ENCODE measurements around the gene SOX18. TPM values are rescaled to one million over a fixed set of nuclear protein-coding genes. Genes with fewer than 3 reads are reported as not detected.

The SOX18 gene
- total and polyA plus RNA-seq, 2 of the 13 experiments (the other 11 are each of a cell fraction or from before 2014, with no cell fraction given), result 1.6 to 1.9 TPM

DNA sequence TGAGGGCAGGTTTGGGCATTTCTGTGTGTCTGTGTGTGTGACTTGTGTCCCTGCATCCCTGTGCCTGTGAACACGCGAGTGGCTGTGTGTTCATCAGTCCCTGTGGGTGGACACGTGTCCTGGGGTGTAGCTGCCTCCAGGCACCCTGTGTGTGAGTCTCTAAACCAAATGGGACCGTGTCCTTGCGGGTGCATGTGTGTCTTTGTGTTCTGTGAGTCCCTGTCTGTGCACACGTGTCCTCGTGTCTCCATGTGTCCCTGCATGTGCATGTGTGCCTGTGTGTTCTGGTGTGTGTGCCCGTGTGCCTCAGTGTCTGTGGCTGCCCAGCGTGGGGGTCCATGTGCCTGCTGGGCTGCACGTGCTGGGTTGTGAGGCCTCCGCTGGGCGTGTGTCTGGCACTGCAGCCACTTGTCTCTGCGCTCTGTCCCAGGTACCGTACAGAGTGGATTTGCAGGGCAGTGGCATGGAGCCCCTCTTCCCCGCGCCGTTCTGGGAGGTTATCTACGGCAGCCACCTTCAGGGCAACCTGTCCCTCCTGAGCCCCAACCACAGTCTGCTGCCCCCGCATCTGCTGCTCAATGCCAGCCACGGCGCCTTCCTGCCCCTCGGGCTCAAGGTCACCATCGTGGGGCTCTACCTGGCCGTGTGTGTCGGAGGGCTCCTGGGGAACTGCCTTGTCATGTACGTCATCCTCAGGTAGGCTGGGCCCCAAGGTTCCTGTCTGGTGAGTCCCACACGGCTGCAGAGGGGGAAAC is 43.0 kb upstream of the SOX18 start (continued):
- TF ChIP-seq RCOR2 (CRISPR knock-in tag; IDR thresholded peaks at IDR 0.05), result no peak
- peak; percentile 65 for TF ChIP-seq BHLHE40 (IDR thresholded peaks at IDR 0.05; ENCODE audit: low read length)
- peak; percentile 18; the same call in 1 of the 2 replicates for TF ChIP-seq ZNF891 (CRISPR knock-in tag; IDR thresholded peaks at IDR 0.05)
- TF ChIP-seq ZNF160 (CRISPR knock-in tag; IDR thresholded peaks at IDR 0.05), result 0 out of 2 replicates have a peak, but pooled peaks have one; percentile 15
- peak; percentile 36; the same call in 1 of the 2 replicates for TF ChIP-seq ZNF687 (CRISPR knock-in tag; IDR thresholded peaks at IDR 0.05)
- TF ChIP-seq, protein P1, sequence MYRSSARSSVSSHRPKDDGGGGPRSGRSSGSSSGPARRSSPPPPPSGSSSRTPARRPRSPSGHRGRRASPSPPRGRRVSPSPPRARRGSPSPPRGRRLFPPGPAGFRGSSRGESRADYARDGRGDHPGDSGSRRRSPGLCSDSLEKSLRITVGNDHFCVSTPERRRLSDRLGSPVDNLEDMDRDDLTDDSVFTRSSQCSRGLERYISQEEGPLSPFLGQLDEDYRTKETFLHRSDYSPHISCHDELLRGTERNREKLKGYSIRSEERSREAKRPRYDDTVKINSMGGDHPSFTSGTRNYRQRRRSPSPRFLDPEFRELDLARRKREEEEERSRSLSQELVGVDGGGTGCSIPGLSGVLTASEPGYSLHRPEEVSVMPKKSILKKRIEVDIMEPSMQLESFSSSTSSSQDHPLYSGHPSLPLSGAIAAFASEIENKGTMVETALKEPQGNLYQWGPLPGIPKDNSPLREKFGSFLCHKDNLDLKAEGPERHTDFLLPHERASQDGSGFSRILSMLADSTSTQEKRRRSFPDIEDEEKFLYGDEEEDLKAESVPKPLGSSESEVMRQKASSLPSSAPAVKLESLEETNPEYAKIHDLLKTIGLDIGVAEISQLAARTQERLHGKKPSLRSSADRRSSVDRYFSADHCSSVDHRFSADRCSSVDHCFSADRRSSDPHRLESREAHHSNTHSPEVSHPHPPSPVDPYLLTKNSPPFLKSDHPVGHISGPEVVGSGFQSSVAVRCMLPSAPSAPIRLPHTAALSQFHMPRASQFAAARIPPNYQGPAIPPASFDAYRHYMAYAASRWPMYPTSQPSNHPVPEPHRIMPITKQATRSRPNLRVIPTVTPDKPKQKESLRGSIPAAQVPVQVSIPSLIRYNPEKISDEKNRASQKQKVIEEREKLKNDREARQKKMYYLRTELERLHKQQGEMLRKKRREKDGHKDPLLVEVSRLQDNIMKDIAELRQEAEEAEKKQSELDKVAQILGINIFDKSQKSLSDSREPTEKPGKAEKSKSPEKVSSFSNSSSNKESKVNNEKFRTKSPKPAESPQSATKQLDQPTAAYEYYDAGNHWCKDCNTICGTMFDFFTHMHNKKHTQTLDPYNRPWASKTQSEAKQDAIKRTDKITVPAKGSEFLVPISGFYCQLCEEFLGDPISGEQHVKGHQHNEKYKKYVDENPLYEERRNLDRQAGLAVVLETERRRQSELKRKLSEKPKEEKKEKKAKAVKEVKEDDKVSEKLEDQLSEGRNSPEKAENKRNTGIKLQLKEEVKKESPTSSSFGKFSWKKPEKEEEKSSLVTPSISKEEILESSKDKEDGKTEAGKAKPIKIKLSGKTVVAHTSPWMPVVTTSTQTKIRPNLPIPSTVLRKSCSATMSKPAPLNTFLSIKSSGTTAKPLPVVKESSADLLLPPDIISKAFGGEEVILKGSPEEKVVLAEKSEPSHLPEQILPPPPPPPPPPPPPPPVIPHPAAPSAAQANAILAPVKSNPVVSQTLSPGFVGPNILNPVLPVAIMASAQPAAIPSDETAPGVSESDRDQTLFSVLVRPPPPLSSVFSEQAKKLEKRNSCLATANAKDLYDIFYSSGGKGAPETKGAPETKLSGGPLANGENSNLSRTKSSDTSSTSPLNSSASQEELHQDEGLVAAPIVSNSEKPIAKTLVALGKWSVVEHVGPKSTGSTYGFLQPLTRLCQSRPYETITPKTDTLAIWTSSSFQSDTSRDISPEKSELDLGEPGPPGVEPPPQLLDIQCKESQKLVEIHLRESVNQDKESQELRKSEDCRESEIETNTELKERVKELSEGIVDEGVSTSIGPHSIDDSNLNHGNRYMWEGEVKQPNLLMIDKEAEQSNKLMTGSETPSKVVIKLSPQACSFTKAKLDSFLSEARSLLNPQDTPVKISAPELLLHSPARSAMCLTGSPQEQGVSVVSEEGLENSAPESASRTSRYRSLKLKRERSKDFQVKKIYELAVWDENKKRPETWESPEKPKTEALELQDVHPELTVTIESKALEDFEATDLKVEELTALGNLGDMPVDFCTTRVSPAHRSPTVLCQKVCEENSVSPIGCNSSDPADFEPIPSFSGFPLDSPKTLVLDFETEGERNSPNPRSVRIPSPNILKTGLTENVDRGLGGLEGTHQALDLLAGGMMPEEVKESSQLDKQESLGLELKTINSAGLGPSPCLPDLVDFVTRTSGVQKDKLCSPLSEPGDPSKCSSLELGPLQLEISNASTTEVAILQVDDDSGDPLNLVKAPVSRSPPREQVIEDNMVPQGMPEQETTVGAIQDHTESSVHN (CRISPR knock-in tag; IDR thresholded peaks at IDR 0.05), result 0 out of 2 replicates have a peak, but pooled peaks have one; percentile 12
- TF ChIP-seq GPN1 (CRISPR knock-in tag; IDR thresholded peaks at IDR 0.05; ENCODE audit: borderline replicate concordance), result 0 out of 2 replicates have a peak, but pooled peaks have one; percentile 65
- TF ChIP-seq ZNF225 (CRISPR knock-in tag; IDR thresholded peaks at IDR 0.05), result peak; percentile 18; the same call in 1 of the 2 replicates
- no peak for TF ChIP-seq ZKSCAN8 (CRISPR knock-in tag; IDR thresholded peaks at IDR 0.05; ENCODE audit: borderline replicate concordance)

All from HepG2 (cell line).